ENCODE results near the gene TPPP3. TPM values are rescaled to one million over a fixed set of nuclear protein-coding genes. Genes with fewer than 3 reads are reported as not detected.

TPPP3 gene
- total RNA-seq, 1 experiment from 2014 or later: 3.1 TPM

DNA sequence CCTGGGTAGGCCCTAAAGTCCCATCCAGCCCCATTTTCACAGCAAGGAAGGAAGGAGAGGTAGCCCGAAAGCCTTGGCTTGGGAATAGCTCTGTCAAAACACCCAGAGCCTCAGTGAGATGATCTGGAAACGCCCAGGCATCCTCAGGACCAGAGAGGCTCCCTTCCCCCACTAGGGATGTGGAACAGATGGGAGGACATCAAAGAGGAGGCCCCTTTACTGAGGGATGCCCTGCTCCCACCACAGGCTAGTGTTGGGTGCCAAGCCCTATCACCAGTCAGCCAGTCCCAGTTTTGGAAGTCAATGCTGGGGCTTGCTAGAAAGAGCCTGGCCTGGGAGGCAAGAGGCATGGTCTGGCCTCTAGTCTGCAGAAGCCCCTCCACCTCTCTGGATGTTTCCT lies 4.7 kb downstream of the TPPP3 start:
- Histone ChIP-seq H3K79me2 (ENCODE audit: low read depth) (no peaks in the 10 kb centered on the region), H3K4me3 (no peak overlapping the region), H3K27me3 (ENCODE audit: insufficient read depth, low read depth) (no peaks in the 10 kb centered on the region), H3K27ac (no peak overlapping the region), H3K4me1 (replicated peaks; ENCODE audit: insufficient read depth) (no peaks in the 10 kb centered on the region), H3K9me2 (ENCODE audit: insufficient read depth) (no peaks in the 10 kb centered on the region), H4K20me1 (ENCODE audit: insufficient read depth) (no peaks in the 10 kb centered on the region), H3K36me3 (ENCODE audit: low read depth) (no peaks in the 10 kb centered on the region), H3F3A (ENCODE audit: insufficient read depth, low read depth) (no peaks in the 10 kb centered on the region), H3K4me2 (no peak overlapping the region), H3K9me3 (ENCODE audit: insufficient read depth, low read depth) (no peaks in the 10 kb centered on the region), H2AFZ (no peak overlapping the region)
- no TSS peak for BruUV-seq (replicated peaks)
- ChIA-PET POLR2A (ENCODE audit: unreplicated experiment) (interaction anchor here (0.6 kb wide), 1 partner anchor 176 kb away, joined by 11 read pairs; no protein-coding TSS in a partner anchor), CTCF (no interaction called here)
- TF ChIP-seq CTCF (conservative IDR thresholded peaks at IDR 0.05) (no peak), EZH2 (IDR thresholded peaks at IDR 0.05; ENCODE audit: low read depth) (no peak)
- no peak for DNase-seq
- intact Hi-C loops (cut with micrococcal nuclease; ENCODE audit: unreplicated experiment): no loop called here

DNA sequence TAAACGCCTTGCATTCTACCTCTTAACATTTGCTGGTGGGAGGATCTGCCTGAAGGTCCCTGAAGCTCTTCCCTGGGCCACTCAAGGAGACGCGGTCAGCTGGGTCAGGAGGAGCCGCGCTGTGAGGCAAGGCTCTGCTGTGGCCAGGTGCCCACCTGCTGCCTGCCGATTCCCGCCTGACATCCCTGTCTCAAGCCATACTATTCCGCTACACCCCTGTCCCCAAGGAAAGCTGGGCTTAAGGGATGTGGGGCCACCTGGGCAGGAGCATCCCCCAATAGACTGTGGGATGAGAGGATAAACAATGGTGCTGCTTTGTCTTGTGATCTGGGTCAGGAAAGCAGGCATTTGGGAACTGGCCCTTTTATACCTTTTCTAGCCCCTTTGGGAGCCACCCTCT lies 5.1 kb downstream of the TPPP3 start:
- H4K20me1 ChIP-seq (ENCODE audit: insufficient read depth): no peaks in the 10 kb centered on the region
- ChIA-PET CTCF (no interaction called here), POLR2A (ENCODE audit: unreplicated experiment) (interaction anchor here (0.6 kb wide), 1 partner anchor 175 kb away, joined by 11 read pairs; no protein-coding TSS in a partner anchor)
- H3K79me2 ChIP-seq (ENCODE audit: low read depth): no peaks in the 10 kb centered on the region
- H3K9me3 ChIP-seq (ENCODE audit: insufficient read depth, low read depth): no peaks in the 10 kb centered on the region
- BruUV-seq (replicated peaks): no TSS peak
- H3K27ac ChIP-seq: no peak overlapping the region
- H3K36me3 ChIP-seq (ENCODE audit: low read depth): no peaks in the 10 kb centered on the region
- no peaks in the 10 kb centered on the region for H3K27me3 ChIP-seq (ENCODE audit: insufficient read depth, low read depth)
- no peaks in the 10 kb centered on the region for H3K9me2 ChIP-seq (ENCODE audit: insufficient read depth)
- no peak overlapping the region for H2AFZ ChIP-seq
- no peaks in the 10 kb centered on the region for H3K4me1 ChIP-seq (replicated peaks; ENCODE audit: insufficient read depth)
- H3K4me3 ChIP-seq: no peak overlapping the region
- no peaks in the 10 kb centered on the region for H3F3A ChIP-seq (ENCODE audit: insufficient read depth, low read depth)
- DNase-seq: no peak
- no peak overlapping the region for H3K4me2 ChIP-seq
- no peak for TF ChIP-seq CTCF (conservative IDR thresholded peaks at IDR 0.05)
- no peak for TF ChIP-seq EZH2 (IDR thresholded peaks at IDR 0.05; ENCODE audit: low read depth)
- intact Hi-C loops (cut with micrococcal nuclease; ENCODE audit: unreplicated experiment): no loop called here

- Histone ChIP-seq H3K4me2 (no peak overlapping the region), H3K36me3 (ENCODE audit: low read depth) (no peaks in the 10 kb centered on the region), H2AFZ (no peak overlapping the region), H3K79me2 (ENCODE audit: low read depth) (no peaks in the 10 kb centered on the region), H3K27ac (no peak overlapping the region), H4K20me1 (ENCODE audit: insufficient read depth) (no peaks in the 10 kb centered on the region), H3K9me2 (ENCODE audit: insufficient read depth) (no peaks in the 10 kb centered on the region), H3K27me3 (ENCODE audit: insufficient read depth, low read depth) (no peaks in the 10 kb centered on the region), H3K9me3 (ENCODE audit: insufficient read depth, low read depth) (no peaks in the 10 kb centered on the region), H3F3A (ENCODE audit: insufficient read depth, low read depth) (no peaks in the 10 kb centered on the region), H3K4me3 (no peak overlapping the region), H3K4me1 (replicated peaks; ENCODE audit: insufficient read depth) (no peaks in the 10 kb centered on the region)
- intact Hi-C loops (cut with micrococcal nuclease; ENCODE audit: unreplicated experiment): no loop called here
- ChIA-PET CTCF (no interaction called here), POLR2A (ENCODE audit: unreplicated experiment) (no interaction called here)
- no peak for DNase-seq
- no peak for TF ChIP-seq EZH2 (IDR thresholded peaks at IDR 0.05; ENCODE audit: low read depth)
- TF ChIP-seq CTCF (conservative IDR thresholded peaks at IDR 0.05): no peak
- no TSS peak for BruUV-seq (replicated peaks)
These were observed 5.7 kb downstream of the TPPP3 start for GRCh38 chr16:67387479-67388079.

All from PC-9 (cell line).